Myocyte (in vitro differentiated cells): ENCODE results near the gene KDM8. TPM values are rescaled to one million over a fixed set of nuclear protein-coding genes. Genes with fewer than 3 reads are reported as not detected.
A peak's percentile ranks its signal among the peaks of the same experiment; 100 is the strongest.
"Not testable (repeated sequence)": the region's sequence is repeated elsewhere in the genome, so short reads cannot be mapped to it uniquely, and the experiment has no call there.

Experiments used
- DNase-seq: peaks from one replicate; pipeline ENCODE4 v3.0.0-alpha.2; 2012; ENCODE audit warnings: low read depth
- total RNA-seq: library from RNA; depleted of rRNA; stranded (reverse); fragments of >200 nt; gene quantifications from 2 replicates; pipeline ENCODE4 v1.2.3, GENCODE V29; 2014

KDM8 gene
- total RNA-seq, 1 donor from 2014 or later: 4.3 TPM

DNA sequence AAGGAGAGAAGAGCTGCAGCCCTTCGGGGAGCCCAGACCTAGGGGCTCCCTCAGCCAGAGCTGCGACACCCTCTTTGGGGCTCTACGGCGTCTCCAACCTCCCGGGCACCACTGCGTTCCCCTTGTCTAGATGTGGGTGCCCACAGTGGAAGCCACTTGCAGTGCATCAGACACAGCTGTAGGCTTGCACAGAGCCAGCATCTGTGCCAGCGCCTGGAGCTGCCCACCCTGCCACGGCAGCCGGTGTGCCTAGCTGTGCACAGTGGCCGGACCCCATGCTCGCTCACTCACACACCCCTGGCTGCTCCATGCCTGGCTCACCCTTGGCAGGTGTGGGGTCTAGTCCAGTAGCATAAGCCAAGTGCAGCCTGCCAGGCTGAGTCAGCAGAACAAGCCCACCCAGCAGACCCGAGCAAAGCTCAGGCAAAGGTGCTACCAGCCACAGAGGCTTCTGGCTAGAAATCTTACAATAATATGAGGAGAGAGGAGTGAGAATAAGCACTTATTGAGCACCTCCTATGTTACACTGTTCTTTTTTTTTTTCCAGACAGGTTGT is 12.9 kb upstream of the KDM8 start:
- no peak for DNase-seq

DNA sequence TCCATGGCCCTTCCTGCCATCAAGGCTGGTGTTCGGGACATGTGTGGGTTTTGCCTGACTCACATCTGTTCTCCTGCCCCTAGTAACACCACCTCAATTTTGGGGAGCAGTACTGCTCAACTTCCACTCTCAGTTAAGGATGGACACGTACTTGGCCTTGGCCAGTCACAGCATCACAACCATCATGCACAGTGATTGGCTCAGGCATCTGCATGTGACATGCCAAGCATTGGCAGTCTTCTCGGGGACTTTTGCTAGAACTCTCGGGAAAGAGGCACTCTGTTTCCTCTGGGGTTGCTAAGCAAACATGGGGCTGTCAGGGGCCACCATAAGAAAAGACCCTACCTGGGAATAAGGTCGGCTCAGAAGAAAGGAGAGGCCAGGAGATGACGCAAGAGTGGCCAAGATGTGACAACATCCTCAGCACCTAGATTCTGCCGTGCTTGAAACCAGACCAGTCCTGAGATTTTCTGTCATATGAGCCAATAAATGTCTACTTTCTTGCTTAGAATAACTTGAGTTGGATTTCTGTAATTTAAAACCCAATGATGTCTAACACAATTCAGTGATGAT is 11.9 kb upstream of the KDM8 start:
- no peak for DNase-seq

DNA sequence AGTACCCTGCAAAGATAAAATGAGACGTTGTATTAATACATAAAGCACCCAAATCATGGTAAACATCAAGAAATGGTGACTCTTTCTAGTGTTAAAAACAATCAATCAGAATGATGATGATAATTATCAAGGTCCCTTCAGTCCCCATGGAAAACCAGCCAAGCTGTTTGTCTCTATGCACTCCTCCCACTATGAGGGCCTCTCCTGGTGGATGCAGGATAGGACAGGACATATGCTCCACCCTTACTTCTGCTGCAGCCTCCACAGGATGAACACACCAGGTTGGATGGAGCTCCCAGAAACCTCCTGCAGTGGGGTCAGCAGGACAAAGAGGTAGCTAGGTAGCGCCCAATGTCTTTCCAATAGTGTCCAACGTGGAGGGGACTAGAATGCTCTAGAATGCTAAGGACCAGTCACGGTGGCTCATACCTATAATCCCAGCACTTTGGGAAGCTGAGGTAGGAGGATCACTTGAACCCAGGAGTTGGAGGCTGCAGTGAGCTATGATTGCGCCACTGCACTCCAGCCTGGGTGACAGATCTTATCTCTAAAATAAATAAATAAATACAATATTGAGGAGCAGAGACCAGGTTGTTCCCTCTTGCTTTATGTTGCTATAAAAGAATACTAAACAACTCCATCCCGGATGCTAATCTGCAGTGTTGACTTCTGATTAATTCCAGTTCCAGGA is 9.9 kb upstream of the KDM8 start:
- no peak for DNase-seq

DNA sequence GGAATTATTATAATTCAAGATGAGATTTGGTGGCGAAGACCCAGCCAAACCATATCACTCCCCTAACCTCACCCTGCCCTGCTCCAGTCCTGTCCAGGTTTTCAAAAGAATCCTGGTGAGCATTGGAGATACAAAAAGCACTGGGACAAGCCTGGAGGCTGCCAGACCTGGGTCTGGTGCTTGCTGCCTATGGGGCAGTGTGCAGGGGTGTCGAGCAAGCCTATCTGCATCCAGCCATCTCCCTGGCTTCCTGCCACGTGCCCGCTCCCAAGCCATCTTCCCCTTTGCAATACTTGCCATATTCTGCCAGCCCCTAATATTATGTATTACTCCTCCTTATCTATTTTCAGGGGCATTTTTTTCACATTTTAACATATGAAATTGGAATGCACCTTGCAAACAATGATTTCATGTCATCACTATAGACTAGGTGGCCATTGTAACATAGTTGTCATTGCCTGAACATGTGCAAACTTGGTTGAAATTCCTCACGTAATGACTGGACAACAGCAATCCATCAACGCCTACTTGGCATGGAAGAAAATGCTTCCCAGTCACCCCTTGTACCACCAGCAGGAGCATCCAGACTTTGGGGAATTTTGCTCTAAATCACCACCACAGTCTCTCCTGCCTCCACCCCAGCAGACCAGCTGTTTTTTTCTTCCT is 8.1 kb upstream of the KDM8 start:
- DNase-seq: no peak

DNA sequence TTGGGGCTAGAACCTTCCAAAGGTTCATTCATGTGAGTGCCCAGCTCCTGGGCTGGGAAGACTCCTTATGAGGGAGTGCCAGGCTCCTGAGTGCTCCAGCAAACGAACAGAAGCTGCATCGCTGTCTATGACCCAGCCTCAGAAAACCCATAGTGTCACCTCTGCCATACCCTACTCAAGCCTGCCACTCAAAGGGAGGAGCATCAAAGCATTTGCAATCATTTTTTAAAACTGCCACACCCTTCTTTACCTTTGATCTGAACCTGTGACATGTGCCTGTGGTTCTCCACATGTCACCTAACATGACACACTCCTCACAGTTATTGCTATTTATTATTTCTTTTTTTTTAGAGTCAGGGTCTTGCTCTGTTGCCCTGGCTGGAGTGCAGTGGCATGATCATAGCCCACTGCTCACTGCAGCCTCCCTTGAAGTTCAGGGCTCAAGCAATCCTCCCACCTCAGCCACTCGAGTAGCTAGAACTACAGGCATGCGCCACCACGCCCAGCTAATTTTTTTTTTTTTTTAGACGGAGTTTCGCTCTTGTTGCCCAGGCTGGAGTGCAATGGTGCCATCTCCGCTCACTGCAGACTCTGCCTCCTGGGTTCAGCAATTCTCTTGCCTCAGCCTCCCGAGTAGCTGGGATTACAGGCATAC is 7.3 kb upstream of the KDM8 start:
- no peak for DNase-seq

DNA sequence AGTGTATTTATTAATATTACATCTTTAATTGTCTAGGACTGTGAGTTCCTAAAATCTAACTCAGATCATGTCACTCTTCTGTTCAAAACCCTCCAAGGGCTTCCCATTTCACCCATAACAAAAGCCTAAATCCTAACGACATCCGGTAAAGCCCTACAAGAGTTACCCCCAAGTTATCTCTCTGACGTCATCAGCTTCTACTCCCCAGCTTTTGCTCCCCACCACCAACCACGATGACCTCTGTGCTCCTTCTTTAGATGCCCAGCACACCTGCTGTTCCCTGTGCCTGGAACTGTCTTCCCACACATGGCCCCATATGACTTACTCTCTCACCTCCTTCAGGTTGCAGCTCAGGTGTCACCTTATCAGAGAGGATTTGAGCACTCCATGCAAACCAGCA is 6.3 kb upstream of the KDM8 start:
- no peak for DNase-seq

DNA sequence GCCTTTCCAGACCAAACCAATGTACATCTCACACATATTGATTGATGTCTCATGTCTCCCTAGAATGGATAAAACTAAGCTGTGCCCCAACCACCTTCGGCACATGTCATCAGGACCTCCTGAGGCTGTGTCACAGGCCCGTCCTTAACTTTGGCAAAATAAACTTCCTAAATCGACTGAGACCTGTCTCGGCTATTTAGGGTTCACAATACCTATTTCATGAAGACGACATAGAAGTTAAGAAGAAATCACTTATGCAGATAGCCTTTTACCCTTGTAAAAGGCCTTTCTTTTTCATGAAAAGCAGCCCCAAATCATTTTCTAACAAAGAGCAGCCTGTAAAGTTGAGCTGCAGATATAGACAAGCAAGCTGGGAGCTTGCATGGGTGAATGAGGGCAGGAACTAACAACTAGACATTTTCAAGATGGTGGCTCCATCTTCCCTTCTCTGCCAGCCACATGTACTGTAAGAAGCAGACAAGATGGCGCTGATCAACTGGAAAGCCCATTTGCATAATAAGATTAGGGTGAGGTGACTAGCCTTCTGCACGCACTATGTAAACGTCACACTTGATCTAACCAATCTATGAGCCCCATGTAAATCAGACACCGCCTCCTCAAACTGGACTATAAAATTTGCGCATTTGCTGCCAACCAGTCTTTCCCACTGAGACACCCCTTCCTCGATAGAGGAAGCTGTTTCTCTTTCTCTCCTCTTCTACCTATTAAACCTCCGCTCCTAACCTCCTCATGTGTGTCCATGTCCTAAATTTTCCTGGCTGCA is 4.7 kb upstream of the KDM8 start:
- no peak for DNase-seq

DNA sequence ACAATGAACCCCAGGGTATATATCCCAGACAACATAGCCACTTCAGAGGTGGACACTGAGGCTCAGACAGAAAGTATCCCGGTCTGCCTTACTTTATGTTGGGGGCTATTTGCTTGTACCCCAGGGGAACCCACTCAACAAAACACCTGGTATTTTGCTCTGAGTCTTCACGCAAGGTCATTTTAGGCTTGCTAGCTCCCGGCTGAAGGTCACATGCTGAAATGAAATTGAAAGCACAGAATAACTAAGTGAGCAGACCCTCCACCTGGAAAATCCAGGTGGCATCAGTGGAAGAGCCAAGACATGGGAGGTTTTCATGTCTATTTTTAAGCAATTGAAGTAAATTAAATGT is 4.1 kb upstream of the KDM8 start:
- DNase-seq: no peak

DNA sequence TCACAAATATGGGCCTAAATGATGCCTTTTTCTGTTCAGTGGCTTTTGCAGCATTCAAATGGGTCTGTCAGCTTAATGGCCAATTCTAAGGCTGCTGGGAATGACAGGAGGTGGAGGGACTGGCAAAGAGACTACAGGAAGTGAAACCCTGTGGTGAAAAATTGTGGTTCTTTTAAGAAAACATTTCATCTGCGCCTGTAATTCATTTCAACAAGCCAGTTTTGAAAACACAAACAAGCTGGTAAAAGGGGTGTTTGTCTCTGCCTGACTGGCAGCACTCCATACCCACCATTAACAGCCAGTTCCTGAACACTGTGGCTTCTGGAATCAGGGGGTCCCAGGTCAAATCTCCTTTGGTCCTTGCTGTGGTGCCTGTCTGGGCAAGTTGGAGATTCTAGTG is 3.6 kb upstream of the KDM8 start:
- peak; percentile 33 for DNase-seq

DNA sequence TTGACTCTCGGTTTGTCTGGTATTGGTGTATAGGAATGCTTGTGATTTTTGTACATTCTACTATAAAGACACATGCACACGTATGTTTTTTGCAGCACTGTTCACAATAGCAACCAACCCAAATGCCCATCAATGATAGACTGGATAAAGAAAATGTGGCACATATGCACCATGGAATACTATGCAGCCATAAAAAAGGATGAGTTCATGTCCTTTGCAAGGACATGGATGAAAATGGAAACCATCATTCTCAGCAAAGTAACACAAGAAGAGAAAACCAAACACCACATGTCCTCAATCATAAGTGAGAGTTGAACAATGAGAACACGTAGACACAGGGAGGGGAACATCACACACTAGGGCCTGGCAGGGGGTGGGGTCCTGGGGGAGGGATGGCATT is 2.4 kb upstream of the KDM8 start:
- not testable (repeated sequence) for DNase-seq

DNA sequence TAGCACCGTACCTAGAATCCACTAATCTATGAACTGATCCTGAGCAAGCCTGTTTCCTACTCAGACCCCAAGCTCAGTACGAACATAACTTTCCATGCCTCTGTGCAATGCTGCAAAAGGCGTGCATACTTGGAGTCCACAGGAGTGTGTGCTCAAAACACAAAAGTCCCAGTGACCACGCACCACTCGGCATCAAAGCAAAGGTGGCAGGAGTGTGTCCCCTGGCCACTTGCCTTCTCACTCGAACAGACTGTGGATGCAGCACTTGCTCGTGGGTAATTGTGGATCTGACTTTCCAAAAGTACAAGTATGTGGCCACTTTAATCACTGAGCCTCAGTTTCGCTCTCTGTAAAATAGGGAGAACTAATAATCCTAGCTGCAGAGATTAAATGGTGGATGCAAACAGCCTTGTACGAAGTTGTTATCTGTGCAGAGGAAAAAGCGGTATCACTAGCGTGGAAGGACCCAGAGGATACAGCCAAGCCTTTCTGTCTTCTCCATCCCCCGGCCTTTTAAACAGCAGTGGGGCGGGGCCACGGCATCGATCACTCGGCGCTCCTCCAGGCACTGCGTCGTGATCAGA is 311 bp upstream of the KDM8 start:
- no peak for DNase-seq

DNA sequence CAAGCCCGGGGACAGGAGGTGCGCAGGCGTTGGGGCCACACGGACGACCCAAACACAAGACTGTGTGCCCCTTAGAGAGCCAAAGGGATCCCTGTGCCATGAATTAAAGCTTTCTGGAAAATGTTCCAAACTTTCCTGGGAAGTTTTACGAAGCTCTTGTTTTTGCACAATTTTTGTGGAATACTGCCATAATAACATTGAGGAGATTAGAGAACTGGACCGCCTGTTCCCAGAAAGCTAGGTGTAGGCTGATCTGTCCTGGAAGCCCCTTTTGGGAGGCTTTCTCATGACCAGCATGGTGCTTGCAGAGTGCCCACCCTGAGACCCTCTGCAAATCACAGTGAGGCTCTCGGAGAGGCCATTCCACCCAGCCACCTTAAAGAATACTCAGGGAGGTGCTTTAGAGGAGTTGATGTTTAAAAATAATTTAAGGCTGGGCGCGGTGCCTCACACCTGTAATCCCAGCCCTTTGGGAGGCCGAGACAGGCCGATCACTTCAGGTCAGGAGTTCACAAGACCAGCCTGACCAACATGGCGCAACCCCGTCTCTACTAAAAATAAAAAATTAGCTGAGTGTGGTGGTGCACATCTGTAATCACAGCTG is 1.1 kb downstream of the KDM8 start:
- no peak for DNase-seq

DNA sequence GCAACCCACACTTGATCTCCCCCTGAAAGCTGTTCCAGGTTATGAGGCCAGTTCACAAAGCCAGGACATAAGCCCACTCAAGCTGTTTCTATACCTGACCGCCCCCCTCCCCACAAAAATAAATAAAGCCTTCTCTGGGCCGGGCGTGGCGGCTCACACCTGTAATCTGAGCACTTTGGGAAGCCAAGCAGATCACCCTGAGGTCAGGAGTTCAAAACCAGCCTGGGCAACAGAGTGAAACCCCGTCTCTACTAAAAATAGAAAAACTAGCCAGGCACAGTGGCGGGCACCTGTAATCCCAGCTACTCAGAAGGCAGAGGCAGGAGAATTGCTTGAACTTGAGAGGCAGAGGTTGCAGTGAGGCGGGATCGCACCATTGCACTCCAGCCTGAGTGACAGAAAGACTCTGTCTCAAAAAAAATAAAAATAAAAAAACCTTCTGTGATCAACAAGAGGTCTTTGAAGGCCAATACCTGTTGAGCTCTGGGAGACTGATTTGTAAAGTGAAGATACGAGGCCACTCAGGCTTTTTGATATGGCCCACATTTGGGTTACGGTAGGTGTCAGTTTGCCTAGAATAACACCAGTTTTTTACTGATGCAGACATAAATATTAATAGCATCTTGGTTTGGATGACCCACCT is 2.2 kb downstream of the KDM8 start:
- DNase-seq: no peak

DNA sequence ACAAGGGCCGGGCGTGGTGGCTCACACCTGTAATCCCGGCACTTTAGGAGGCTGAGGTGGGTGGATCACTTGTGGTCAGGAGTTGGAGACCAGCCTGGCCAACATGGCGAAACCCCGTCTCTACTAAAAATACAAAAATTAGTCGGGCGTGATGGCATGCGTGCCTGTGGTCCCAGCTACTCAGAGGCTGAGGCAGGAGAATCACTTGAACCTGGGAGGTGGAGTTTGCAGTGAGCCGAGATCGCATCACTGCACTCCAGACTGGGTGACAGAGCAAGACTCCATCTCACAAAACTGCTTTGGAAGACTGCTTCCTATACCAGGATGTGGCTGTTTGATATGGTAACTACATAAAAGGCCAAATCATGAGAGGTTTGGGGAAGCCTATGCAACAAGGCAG is 3.8 kb downstream of the KDM8 start:
- not testable (repeated sequence) for DNase-seq

DNA sequence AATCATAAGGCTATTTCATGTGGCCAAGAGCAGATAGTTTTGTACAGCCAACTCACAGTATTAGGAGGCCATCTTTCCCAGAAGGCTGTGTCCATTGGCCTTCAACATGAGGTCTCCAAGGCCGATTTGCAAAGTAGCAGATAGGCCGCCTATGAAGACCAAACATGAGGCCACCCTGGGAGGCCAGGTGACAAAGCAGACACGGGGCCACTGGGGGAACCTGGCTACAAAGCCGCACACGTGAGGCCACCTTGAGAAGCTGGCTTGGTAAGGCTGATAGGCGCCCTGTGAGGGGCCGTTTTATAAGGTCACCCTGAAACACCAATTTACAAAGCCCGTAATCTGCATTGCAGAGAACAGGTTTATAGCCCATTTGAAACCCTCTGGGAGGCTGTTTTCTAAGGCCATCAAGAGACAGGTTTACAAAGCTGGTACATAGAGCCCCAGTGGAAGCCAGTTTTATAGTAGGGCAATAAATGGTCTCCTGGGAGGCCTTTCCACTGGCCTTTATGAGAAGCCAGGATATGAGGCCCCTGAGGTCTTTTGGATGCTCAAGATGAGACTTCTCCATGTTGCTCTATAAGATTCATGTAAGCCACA is 4.9 kb downstream of the KDM8 start:
- no peak for DNase-seq

DNA sequence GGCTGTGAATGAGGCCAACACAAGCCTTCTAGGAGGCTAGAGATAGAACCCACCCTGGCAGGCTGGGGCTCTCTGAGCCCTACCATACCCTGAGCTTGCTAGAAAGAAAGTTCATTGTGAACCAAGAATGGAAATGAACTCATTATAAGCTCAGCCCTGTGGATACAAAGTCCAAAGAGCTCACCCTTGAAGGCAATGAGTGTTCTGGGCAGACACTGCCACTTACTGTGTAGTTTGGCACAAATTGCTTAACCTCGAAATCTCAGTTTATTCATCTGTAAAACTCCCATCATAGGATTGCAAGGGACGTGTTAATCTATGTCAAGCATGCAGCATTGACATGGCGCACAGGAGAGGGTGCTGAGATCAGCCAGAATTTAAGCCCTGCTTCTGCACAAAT is 5.5 kb downstream of the KDM8 start:
- no peak for DNase-seq

DNA sequence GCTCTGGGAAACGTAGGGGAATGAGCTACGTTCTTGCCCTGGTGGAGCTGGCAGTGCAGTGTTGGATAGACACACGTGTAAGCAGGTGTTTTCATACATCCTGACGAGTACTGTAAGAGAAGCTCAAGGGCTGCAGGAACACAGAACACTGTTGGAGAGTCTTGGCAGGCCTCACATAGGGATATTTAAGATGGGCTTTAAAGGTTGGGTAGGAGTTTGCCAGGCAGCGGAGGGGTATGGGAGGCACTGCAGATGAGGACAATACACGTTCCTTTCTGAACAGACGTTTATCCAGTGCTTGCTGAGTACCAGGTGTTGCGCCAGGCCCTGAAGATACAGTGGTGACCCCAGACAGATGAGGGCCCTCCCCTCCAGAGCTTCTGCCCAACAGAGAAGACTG is 6.3 kb downstream of the KDM8 start:
- no peak for DNase-seq

DNA sequence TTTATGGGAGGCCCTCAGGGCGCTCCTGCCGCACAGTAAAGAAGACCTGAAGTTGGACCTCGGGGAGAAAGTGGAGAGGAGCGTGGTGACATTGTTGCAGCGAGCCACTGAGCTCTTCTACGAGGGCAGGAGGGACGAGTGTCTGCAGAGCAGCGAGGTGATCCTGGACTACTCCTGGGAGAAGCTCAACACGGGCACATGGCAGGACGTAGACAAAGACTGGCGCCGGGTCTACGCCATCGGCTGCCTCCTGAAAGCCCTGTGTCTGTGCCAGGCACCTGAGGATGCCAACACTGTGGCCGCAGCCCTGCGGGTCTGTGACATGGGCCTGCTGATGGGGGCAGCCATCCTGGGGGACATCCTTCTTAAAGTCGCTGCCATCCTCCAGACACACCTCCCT is 6.8 kb downstream of the KDM8 start:
- DNase-seq: no peak

DNA sequence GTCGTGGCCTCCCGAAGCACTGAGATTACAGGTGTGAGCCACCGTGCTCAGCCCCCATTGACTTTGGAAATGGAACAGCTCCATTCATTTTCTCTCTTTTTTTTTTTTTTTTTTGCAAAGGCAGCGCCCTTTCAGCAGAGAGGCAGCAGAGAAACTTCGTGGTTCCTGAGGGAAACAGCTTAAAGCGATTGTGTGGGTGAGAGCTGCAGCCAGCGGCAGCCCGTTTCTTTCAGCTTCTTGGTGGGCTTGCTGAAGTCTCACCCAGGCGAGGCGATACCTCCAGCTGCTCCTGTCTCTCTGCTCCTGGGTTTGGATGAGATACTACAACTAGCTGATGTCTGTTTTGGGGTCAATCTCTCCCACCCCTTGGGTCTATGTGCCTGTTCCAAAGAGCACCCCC is 7.7 kb downstream of the KDM8 start:
- no peak for DNase-seq
